IPS DF 19.7 (cell line): Measurements from ENCODE around the gene HEXIM2.
"Not testable (repeated sequence)": the region's sequence is repeated elsewhere in the genome, so short reads cannot be mapped to it uniquely, and the experiment has no call there.

ENCODE experiments used
- DNase-seq: peaks from one replicate; pipeline ENCODE4 v3.0.0-alpha.2; 2013; ENCODE audit warnings: low read depth, low spot score

HEXIM2 gene

DNA sequence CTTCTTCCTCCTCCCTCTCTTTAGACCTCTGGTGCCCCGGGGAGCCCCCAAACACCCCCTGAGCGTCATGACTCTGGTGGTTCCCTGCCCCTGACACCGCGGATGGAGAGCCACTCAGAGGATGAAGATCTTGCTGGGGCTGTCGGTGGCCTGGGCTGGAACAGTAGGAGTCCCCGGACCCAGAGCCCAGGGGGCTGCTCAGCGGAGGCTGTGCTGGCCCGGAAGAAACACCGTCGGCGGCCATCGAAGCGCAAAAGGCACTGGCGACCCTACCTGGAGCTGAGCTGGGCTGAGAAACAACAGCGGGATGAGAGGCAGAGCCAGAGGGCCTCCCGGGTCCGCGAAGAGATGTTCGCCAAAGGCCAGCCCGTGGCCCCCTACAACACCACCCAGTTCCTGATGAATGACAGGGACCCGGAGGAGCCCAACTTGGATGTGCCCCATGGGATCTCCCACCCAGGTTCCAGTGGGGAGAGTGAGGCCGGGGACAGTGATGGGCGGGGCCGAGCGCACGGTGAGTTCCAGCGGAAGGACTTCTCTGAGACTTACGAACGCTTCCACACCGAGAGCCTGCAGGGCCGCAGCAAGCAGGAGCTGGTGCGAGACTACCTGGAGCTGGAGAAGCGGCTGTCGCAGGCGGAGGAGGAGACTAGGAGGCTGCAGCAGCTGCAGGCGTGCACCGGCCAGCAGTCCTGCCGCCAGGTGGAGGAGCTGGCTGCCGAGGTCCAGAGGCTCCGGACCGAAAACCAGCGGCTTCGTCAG lies 7.5 kb downstream of the HEXIM2 start:
- DNase-seq: no peak

DNA sequence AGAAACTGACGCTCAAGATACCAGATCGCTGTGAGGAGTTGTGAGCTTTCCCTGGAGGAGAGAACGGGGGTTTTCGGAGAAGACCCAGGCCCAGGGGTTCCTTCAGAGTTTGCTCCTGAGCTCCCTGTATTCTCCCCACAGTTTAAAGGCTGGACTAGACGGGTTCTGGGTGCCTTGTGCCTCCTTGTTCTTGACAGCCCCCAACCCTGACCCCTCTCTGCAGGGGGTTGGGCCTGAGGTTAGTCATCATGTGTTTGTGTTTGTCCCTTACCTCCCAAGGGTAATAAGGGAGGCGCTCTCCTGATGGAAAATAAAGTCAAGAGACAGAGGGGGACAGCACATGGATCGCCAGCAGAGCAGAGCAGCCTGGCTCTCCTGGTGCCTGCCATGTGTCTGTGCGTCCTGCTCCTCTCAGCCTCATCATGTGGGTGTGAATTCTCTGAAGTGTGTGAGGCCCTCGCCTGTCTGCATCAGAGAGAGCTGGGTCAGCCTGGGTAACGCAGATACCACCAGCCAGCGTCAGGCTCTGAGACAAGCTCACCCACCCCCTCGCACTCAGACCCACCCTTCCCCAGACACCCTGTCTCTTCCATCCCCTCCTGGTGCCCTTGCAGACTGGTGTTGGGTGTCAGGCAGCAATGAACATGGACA lies 8.7 kb downstream of the HEXIM2 start:
- DNase-seq: no peak

DNA sequence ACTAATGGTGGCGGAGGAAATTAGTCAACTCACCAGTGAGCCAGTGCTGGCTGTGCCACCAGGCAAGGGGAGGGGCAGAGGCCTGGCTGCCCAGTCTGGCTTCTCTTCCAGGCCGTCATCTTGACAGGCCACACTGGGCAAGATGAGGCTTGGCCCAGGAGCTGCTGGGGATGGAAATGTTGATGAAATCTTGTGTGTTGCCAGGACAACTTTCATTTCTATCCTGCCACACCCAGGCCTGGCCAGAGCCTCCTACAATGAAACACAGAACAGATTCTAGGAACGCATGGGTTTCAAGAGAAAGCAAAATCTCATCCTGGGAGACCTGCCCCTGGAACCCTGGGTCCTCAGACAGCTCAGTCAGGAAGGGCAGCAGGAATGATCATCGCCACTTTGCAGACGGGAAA lies 9.3 kb downstream of the HEXIM2 start:
- DNase-seq: no peak

DNA sequence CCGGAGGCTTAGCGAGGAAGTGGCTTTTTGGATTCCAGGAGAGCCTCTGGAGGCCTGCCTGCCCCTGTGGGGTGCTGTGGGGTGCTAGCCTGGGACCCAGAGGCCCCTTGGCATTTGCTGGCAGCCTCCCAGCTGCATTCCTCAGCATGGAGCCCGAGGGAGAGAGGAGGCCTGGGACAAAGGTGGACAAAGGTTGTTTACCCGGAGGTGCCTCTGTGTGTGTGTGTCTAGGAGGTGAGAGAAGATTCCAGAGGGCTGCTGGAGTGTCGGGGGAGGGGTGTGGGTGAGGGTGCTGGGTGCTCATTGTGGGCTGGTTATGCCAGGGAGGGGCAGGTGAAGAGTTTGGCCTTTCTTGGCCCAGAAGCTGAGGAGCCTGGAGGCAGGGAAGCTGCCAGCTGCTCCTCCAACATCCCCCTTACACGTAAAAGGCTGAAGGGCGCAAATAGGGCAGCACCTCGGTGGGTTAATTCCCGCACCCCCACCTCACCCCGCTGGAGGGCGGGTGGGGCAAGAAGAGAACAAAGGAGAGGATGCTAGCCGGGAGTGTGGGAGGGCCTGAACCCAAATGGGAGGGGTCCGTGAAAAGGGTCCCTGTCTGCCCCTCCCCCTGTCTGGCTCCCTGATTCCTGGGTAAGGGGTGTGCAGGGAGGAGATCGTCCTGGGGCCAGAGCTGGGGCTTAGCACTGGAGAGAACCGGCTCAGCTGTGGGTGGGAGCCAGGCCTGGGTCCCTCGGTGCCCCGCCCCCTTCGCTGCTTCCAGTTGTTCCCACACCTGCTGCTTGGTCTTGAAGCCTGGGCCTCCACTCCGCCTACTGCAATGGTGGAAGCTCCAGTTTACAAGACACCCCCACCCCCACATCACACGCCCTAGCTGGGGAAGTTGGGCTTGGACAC lies 9.9 kb downstream of the HEXIM2 start:
- no peak for DNase-seq

DNA sequence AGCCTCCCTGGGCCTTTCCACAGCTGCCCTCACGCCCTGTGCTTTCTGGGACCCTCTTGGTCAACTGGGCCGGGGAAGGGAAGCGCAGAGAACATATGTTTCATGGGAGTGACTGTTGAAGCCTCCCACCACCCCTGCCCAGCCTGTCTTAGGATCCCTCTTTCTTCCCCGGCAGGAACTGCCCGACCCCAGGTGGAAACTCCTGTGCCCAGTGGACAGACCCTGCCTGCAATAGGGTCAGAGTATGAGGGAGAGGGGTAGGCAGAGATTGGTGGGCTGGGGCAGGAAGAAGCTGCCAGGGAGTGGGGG lies 10.5 kb downstream of the HEXIM2 start:
- DNase-seq: no peak

DNA sequence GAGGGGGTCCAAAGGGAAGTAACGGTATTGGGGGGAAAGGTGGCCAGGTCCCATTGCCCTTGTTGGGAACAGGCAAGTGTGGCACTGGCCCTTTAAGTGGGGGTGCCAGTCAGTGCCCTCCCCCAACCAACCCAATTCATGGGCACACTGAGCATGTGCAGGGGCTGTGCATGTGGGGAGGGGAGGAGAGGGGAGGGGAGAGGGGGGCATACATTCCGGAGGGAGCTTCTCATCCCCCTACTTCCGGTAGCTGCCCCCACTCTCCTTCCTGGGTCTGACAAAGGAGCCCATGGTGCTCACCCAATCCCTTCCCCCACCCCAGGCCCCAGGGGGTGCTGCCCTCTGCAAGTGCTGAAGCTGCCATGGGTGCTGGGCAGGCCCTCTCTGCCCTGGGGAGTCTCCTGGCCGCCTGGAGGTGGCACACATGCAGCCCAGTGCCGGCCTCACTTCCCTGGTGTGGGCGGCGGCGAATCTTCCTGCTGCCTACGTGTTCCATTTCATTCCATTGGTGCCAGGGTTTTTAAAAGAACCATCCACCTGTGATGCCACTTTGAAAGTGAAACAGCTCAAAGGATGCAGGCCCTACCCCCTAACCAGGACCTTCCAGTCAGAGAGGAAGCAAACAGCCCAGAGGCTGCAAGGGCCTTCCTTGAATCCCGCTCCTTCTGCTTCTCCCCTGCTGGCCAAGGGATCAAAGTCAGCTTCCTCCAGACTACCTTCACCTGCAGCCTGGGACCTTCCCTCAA lies 11.0 kb downstream of the HEXIM2 start:
- no peak for DNase-seq

DNA sequence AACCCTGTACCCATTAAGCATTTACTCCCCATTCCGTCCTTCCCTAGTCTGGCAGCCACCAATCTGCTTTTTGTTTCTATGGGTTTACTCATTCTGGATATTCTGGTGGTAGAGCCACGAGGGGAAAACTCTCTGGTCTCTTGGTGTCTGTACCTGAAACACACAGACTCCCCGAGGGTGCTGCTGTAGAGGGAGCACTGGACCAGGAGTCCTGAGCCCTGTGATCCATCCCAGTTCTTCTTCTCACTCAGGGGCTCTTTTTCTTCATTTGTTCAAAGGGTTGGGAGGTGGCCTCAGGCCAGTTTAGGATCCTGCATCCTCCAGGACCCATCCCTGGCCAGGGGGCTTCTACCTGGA lies 14.1 kb downstream of the HEXIM2 start:
- DNase-seq: no peak

DNA sequence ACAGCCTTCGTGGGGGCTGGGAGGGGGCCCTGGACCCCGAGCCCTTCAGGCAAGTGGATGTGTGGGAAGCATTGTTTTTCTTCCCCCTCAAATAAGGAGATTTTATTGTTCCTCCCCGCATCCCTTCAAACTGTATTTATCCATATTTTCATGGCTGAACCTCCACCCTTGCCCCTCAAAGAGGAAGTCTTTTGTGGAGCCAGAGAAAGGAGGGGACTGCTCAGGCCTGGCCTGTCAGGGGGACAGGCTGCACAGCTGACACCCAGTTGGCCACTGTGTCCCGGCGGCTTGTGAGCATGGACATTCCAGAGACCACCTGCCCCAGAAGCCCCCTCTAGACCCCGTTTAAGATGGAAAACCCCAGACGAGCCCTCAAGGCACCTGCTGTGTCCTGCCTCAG lies 15.9 kb downstream of the HEXIM2 start:
- no peak for DNase-seq

DNA sequence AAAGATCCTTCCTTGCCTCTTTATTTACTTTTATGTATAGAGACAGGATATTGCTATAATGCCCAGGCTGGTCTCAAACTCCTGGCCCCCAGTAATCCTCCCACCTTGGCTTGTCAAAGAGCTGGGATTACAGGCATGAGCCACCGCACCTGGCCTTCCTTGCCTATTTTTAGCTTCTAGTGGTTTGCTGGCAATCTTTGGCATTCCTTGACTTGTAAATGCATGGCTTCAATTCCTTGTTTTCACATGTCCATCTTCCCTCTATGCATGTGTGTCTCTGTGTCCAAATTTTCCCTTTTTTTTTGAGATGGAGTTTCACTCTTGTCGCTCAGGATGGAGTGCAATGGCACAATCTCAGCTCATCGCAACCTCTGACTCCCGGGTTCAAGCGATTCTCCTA lies 22.5 kb downstream of the HEXIM2 start:
- DNase-seq: no peak

DNA sequence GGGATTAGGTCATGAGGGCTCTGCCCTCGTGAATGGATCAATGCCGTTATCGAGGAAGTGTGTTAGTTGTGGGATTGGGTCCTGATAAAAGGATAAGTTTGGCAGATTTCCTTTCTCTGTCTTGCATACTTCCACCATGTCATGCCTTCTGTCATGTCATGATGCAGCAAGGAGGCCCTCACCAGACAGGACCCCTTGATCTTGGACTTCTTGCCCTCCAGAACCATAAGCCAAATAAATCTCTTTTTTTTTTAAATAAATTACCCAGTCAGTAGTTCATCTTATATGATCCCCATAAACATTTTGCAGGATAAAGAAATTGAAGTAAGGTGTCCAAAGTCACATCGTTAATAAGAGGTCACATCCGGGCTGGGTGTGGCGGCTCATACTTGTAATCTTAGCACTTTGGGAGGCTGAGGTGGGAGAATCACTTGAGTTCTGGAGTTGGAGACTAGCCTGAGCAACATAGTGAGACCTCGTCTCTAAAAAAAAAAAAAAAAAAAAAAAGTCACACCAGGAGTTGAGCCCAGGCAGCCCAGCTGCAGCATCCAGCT lies 25.2 kb downstream of the HEXIM2 start:
- no peak for DNase-seq

DNA sequence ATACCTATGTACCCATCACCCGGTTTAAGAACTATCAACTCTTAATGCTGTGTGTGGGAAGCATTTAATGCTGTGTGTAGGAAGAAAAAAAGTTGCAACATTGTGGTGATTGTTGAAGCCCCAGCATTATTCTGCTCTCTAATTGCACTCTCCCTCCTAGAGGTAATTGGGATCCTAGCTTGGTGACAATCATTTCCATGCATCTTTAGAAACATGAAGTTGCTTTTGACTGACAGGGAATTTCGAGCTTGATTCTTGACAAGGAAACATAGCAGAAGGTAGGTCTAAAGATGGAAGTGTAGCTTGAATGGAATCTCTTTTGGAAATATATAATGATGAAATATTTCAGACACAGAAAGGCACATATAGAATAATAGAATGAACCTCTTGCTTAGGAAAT lies 27.3 kb downstream of the HEXIM2 start:
- no peak for DNase-seq

DNA sequence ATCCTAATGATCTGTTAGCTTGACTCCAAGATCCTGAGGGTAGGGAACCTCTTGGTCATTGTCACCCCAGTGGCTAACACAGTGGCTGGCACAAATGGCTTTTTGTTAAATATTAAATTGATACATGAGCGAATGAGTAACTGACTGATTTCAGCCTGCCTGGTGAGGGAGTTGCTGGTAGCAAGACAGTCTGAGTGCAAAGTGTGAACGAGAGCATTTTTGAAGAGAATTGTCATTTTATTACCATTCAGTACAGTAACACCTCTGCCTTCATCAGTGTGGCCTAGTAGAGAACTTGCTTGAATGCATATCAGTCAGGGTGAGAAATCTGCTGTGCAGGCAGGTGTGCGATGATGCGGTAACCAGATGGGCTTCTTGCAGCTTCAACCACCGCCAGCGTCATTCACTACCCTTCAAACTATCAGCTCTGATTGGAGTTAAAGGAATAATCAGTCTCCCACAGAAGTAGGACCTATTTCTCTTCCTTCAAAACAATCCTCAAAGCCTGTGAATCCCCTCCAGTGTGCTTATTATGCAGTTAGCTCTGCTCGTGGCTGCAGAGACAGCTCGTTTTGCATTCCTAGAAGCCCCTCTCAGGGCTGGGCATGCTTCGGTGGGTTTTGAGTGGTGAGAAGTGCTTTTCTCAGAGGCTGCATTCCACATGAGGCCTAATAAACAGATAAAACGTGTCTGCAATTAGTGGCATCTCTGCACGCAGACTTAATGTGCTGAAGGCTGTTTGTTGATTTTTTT lies 29.0 kb downstream of the HEXIM2 start:
- no peak for DNase-seq

DNA sequence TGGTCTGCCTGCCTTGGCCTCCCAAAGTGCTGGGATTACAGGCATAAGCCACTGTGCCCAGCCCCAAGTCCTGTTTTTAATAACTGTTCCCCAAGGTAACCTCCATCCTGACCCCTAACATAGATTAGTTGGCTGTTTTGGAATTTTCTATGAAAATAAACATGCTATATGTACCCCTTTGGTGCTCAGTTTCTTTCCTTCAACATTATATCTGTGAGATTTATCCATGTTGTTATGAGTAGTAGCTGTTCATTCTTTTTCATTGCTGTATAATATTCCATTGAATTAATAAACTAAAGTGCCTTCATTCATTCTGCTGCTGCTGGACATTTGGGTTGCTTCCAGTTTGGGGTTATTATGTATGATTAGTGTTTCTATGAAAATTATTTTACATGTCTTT lies 33.7 kb downstream of the HEXIM2 start:
- no peak for DNase-seq

DNA sequence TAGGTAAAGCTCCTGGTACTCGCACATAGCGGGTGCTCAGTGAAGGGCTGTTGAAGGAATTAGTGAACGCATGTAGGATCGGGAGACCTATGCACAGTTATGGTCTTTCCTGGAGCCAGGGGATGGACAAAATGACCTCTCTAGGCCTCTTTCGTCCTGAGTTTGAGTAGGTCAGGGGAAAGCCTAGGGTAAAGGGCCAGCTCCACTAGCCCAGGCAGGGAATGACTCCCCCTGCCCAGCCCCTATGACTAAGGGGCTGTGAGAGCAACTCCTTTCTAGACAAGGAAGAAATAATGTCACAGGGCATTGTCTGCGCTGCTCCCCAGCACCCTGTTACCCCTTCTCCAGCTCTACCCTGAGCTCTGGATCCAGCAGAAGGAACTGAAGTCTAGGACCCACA lies 35.4 kb downstream of the HEXIM2 start:
- no peak for DNase-seq

DNA sequence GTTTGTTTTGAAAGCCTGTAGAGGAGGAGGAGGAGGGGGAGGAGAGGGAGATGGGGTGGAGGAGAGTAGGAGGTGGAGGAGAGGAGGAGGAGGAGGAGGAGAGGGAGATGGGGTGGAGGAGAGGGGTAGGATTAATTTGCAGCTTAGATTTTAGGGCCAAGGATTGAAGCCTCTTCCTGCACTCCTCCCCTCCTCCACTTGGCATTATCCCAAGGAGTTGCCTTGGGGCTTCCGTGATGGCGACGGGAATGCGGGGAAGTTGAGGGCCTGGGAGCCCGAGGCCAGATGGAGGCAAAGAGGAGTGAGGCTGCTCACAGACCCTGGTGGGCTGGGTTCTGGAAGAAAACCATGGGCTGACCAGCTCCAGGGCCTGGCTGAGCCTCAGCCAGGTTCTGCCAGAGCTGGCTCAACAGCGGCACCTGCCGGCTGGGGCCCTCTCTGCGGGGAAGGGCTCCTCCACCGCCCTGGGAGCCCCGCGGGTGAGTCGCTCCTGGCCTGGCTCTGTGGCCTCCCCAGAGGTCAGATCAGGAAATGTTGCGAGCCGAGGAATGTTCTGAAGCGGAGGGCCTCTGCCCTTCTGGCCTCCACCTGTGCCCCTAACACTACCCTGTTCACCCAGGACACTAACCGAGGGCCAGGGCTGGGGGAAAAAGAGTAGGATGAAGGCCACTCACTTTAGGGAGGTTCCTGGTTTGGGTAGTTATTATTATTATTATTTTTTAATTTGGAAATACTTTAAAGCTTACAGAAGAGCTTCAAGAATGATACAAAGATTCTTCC lies 36.1 kb downstream of the HEXIM2 start:
- DNase-seq: peak; percentile 74

DNA sequence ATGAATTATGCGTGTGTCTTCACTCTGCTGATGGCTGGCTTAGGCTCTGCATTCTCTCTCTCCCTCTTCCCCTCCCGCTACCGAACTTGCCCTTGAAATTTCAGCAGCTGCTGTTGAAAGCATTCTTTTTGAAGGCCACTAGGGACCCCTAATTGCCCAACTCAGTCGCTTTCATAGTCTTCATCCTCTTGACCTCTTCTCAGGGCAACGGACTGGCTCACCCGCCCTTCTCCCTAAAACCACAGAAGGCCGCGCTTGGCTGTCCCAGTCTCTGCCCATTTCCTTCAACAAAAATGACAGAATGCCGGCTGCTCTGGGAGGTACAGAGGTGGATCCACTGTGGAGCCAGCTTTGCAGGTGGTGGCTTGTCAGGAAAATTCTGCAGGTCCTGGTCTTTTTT lies 39.0 kb downstream of the HEXIM2 start:
- no peak for DNase-seq

DNA sequence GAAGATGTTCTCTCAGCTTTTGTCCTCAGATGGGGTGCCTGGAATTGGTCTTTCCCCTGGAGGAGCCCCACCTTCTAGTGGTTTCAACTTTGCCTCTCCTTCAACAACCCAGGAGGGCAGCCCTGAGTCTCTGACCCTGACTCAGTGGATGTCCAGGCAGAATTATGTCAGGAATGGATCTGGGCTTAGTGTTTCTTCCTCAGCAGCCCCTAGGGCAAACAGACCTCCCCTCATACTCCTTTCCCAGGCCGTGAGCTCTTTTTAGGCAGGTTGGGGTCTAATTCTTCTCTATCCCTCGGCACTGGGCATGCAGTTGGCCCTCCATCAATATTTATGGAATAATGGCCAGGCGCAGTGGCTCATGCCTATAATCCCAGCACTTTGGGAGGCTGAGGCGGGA lies 39.8 kb downstream of the HEXIM2 start:
- no peak for DNase-seq

DNA sequence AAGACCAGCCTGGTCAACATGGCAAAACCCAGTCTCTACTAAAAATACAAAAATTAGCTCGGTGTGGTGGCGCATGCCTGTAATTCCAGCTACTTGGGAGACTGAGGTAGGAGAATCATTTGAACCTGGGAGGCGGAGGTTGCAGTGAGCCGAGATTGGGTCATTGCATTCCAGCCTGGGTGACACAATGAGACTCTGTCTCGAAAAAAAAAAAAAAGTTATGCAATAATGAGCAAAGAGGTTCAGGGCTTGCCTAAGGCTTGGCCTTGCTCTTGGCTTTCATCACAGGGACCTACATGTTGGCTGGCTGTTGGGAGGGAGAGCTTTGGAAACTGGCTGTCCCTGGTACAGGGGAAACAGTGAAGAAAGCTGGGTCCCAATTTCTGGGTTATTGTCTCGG lies 40.2 kb downstream of the HEXIM2 start:
- not testable (repeated sequence) for DNase-seq

DNA sequence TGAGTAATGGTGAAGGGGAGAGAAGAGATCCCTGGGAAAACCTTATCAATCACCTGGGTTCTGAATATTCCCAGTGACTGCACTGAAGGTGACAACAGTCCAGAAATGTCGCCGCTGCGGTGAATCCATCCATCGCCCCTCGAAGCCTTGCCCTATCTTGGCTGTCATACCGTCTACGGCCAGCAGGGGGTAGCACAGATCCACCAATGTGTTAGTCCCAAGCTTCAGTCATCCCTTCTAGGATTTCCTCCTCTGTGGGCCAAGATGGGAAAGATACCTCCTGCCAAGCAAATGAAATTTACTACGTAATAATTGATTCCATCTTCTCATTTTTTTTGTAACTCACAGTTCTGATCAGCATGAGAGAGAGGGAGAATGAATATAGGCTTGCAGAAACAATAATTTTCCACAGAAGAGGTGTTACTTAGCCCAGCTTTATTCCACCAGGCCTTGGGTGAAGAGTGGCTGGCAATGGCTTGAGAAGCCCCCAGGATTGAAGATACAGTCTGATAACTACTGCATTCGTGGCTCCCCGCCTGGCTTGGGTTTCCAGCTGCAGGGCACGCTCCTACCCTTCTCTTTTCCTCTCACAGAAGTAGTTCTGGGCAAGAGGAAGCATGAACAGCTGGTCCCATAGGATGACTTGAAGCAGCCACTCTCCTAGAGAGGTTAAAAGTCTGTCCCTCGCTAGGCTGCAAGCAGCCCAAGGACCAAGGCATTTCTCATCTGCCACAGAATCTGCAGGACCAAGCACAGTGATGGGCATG lies 57.4 kb downstream of the HEXIM2 start:
- no peak for DNase-seq
